HG02759 (cell line): ENCODE results near the gene PTPRN2.

Experiments
- ATAC-seq: cut with Tn5 transposase; IDR thresholded peaks from one replicate; pipeline ENCODE4 v1.9.1; 2021; ENCODE audit warnings: mild to moderate bottlenecking, moderate library complexity; ENCODE audit not compliant: unreplicated experiment

Gene PTPRN2

GRCh38 chr7:158374586-158374985, 213.0 kb downstream of the PTPRN2 start:
- no peak for ATAC-seq

DNA sequence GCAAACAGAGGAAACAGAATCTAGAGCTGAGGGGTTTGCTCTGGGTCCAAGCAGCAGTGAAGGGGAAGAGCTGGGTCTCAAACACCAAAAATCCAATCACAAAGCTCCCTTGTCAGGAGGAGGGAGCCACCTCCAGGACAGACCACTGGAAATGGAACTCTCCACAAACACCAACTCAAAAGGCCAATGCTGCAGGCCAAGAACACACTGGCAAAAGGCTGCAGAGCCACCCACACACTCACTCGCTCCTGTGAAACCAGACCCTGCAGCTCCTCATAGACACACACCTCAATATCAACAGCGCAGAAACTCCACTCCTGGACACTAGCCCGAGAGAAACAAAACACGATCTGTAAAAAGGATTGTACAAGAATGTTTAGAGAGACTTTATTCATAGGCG, 213.5 kb downstream of the PTPRN2 start:
- no peak for ATAC-seq

GRCh38 chr7:158373476-158374133, 214.0 kb downstream of the PTPRN2 start:
- no peak for ATAC-seq

DNA sequence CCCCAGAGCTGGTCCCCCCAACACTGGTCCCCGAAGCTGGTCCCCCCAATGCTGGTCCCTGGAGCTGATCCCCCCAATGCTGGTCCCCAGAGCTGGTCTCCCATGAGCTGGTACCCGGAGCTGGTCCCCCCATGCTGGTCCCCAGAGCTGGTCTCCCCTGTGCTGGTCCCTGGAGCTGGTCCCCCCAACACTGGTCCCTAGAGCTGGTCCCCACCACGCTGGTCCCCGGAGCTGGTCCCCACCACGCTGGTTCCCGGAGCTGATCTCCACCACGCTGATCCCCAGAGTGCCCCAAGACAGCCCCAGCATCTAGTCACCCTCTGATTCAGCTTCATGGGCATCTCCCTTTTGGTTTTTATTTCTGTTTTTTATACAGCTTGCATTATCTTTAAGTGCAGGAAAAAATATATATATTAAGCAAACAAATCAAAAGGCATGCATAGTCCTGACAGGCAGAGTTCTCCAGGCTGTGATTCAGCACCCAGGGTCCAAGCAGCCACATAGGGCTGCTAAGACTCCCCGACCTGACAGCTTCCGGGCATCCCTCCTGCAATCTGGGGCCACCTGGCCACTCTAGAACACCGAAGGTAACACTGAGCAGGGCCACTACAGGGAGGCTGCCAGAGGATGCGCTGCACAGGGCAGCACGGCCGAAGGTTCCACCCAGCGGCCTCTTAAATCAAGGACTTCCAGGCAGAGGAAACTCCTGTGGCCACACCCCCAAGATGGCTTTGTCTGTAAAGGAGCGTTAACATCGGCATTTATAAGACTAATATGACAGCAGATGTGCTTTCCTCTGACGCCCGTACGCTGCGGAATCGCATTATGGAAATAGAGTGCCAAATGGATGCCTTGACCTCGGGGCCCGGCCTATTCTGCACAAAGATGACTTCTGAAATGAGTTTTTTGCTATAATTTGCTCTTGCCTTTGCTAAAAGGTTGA, 215.0 kb downstream of the PTPRN2 start:
- ATAC-seq: no peak

DNA sequence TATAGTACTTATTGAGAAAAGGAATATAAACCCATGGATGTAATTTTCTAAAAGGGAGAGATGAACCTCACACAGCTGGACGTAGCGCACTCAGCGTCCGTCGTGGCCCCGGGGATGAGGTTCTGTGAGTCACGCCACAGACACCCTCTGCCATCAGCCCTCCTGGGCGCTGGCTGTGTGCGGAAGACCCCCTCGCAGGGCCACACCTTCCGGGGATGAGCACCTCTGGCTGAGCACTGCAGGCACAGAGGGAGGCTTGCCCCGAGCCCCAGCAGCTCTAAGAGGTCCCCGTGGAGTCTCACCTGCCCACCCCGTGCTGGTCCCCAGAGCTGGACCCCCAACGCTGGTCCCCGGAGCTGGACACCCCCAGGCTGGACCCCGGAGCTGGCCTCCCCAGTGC, 215.8 kb downstream of the PTPRN2 start:
- no peak for ATAC-seq

GRCh38 chr7:158369866-158370265, 217.8 kb downstream of the PTPRN2 start:
- ATAC-seq: no peak

GRCh38 chr7:158369290-158369689, 218.3 kb downstream of the PTPRN2 start:
- ATAC-seq: no peak

GRCh38 chr7:158368449-158368848, 219.2 kb downstream of the PTPRN2 start:
- ATAC-seq: no peak

DNA sequence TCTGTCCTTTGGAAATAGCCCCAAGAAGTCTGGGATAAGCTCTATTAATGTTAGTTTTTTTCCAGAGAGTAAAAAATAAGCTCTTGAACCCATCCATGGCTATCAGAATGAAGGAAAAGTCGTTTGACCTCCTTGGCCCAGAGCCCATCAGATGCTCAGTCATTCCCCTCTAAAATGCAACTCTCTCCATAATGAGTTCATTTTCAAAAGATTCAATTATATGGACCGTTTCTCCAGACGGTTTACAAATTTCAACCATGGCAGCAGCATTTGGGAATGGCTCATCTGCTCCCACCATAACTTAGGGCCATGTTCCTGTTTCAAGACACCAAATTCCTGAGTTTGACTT, 220.0 kb downstream of the PTPRN2 start:
- no peak for ATAC-seq

DNA sequence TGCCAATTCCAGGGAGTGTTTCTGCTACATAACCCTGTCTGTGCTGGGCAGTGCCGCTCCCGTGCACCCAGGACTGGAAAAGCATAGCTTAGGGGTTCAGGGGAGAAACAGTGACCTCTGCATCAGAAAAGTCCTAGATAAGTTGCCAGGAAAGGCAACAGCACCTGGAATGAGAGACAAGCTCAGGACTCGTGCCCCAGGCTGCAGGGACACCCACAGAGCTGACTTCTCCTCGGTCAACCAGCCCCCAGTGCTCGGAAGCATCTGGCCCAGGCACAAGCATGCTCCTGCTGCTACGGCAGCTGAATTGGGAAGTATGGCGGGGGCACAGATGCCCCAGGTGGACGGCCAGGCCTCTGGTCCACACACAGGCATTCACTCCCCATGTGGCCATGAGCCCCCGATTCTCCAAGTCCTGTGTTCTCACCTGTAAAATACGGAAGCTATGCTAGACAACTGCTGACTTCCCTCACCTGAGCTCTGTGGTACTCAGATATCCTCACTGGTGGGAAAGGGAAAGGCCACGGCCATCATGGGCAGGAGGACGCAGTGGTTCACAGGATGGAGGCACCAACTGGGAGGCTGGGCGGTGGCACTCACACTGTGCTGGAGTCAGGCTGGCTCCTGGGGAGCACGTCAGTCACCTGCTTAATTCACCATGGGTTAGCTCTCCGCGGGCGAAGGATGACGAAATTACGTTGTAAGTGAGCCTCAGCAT, 220.5 kb downstream of the PTPRN2 start:
- ATAC-seq: no peak

GRCh38 chr7:158366346-158366745, 221.3 kb downstream of the PTPRN2 start:
- ATAC-seq: no peak

DNA sequence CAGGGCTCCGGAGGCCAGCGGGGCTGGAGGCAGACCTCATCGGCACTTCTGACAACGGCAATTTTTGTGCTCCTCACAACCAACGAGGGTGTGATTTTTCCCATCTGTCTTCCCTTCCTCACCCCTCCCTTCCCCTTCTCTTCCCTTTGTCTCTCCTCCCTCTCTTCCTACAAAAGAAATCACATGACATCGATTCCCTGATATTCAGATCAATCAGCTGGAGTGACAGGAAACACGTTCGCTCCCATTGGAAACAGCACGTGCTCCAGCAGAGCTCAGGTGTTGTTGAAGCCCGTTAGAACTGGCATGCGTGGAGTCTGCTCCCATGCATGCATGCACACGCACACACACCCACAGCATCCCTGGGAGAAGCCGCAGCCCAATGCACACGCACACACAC, 222.4 kb downstream of the PTPRN2 start:
- no peak for ATAC-seq

GRCh38 chr7:158364451-158364850, 223.2 kb downstream of the PTPRN2 start:
- ATAC-seq: no peak

DNA sequence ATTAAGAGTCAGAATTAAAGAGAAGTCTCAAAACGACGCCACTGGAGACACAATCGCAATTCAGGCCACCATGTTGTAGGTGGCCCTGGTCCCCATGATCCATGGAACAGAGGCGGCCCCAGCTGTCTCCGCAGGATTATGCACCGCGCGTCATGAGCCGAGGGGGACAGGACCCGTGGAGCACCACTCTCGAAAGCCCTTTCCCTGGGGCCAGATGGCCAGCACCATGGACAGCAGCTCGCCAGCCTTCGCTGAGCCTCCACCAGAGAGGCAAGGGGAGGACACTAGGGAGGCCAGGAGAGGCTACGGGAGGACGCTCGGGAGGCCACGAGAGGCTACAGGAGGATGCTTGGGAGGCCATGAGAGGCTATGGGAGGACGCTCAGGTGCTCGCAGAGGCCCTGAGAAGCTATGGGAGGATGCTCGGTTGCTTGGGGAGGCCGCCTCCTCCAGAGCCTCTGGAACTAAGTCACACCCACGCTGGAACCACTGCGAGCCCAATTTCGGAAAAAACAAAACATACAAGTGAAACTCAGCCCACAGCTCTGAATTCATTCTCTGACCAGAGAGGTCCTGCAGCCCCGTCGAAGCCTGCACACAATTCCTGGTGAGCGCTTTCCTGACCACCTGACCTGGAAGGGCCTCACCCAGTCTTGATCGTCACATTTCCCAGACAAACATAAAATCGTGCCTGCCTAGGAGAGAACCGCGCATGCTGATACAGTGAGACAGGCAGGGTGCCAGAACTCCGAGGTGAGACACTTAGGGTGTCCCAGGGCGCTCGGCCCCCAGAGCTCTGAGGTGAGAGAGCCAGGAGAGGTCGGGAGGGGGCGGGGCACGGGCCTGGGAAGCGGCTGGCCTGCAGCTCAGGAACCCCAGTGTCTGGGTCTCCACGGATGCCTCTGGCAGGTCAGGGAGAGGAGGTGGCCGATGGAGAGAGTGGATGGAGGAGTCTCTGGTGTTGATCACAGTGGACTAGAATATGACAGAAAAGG, 224.4 kb downstream of the PTPRN2 start:
- no peak for ATAC-seq

- ATAC-seq: no peak
These were observed 225.6 kb downstream of the PTPRN2 start for GRCh38 chr7:158362001-158362400.

DNA sequence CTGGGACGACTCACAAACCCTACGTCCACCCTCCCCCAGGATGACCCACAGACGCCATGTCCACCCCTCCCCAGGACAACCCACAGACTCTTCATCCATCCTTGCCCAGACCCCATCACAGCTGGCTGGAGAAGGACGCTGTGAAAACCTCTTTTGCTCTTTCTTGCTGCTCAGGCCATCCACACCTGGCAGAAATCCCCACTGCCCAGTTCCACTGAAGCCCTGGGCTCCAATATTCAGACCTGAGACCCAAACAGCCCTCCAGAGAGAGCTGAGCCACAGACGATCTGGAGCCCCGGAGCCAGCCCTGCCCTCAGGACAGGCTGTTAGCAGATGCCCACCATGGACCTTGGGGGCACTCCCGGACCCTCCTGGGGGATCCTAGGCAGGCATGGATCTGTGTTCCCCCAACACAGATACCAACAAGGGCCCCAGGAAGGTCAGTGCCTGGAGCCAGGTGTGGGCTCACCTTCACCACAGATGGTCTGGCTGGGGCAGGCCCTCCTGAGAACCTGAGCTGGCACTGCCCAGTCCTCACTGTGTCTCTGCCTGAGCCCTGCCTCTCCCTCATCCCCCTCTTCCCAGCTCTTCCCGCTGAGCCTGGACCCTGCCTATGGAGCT, 226.2 kb downstream of the PTPRN2 start:
- ATAC-seq: no peak

- no peak for ATAC-seq
These were observed 228.5 kb downstream of the PTPRN2 start for GRCh38 chr7:158358926-158359645.

- no peak for ATAC-seq
These were observed 229.5 kb downstream of the PTPRN2 start for GRCh38 chr7:158357898-158358821.
